Astrocyte (in vitro differentiated cells and primary cell): ENCODE data around the gene POC1B. TPM values are rescaled to one million over a fixed set of nuclear protein-coding genes. Genes with fewer than 3 reads are reported as not detected.
A peak's percentile ranks its signal among the peaks of the same experiment; 100 is the strongest.

Experiments used
- DNase-seq: peaks from one replicate; pipeline ENCODE4 v3.0.0-alpha.2; 2010; ENCODE audit warnings: low read depth
- FAIRE-seq: peaks from 2 replicates; lab custom pipeline; 2011; peaks lifted over from hg19 to GRCh38; lab: Jason Lieb, UNC
- H2AFZ ChIP-seq: 2 replicates; pipeline ENCODE4 v1.6.0; 2012; ENCODE audit warnings: low read depth, low read length, inconsistent platforms
- H3K27ac ChIP-seq: 2 replicates; pipeline ENCODE4 v1.5.1; 2011; ENCODE audit warnings: low read depth, low read length, inconsistent platforms
- H3K27me3 ChIP-seq: 2 replicates; pipeline ENCODE4 v1.6.0; 2011; ENCODE audit warnings: low read length, inconsistent platforms; ENCODE audit not compliant: insufficient read depth
- H3K36me3 ChIP-seq: 2 replicates; pipeline ENCODE4 v1.5.1; 2011; ENCODE audit warnings: low read length, inconsistent platforms; ENCODE audit not compliant: insufficient read depth
- H3K4me1 ChIP-seq: 2 replicates; pipeline ENCODE4 v1.5.1; 2011; ENCODE audit warnings: low read length, inconsistent platforms; ENCODE audit not compliant: insufficient read depth
- H3K4me2 ChIP-seq: 2 replicates; pipeline ENCODE4 v1.6.0; 2012; ENCODE audit warnings: low read length, inconsistent platforms
- H3K4me3 ChIP-seq: 2 replicates; pipeline ENCODE4 v1.5.1; 2011; ENCODE audit warnings: low read depth, mild to moderate bottlenecking, low read length, inconsistent platforms; ENCODE audit not compliant: insufficient read depth
- H3K79me2 ChIP-seq: 2 replicates; pipeline ENCODE4 v1.6.0; 2012; ENCODE audit warnings: mild to moderate bottlenecking, low read length, inconsistent platforms; ENCODE audit not compliant: insufficient read depth
- H3K9ac ChIP-seq: 2 replicates; pipeline ENCODE4 v1.6.0; 2012; ENCODE audit warnings: mild to moderate bottlenecking, low read length, inconsistent platforms
- H3K9me3 ChIP-seq: 2 replicates; pipeline ENCODE4 v1.5.1; 2012; ENCODE audit warnings: low read depth, mild to moderate bottlenecking, low read length, inconsistent platforms; ENCODE audit not compliant: insufficient read depth
- H4K20me1 ChIP-seq: 2 replicates; pipeline ENCODE4 v1.6.0; 2012; ENCODE audit warnings: low read length, inconsistent platforms; ENCODE audit not compliant: insufficient read depth
- H3K27ac Mint-ChIP-seq: one replicate; pipeline ENCODE4 v1.8.0; 2021; ENCODE audit warnings: mild to moderate bottlenecking, mixed read lengths; ENCODE audit not compliant: unreplicated experiment
- H3K27me3 Mint-ChIP-seq: one replicate; pipeline ENCODE4 v1.8.0; 2021; ENCODE audit warnings: low read depth, mixed read lengths; ENCODE audit not compliant: unreplicated experiment
- H3K36me3 Mint-ChIP-seq: one replicate; pipeline ENCODE4 v1.8.0; 2021; ENCODE audit warnings: low read depth, mixed read lengths; ENCODE audit not compliant: unreplicated experiment
- H3K4me1 Mint-ChIP-seq: one replicate; pipeline ENCODE4 v1.8.0; 2021; ENCODE audit warnings: low read depth, mixed read lengths; ENCODE audit not compliant: unreplicated experiment
- H3K4me3 Mint-ChIP-seq: one replicate; pipeline ENCODE4 v1.8.0; 2021; ENCODE audit warnings: mild to moderate bottlenecking, moderate library complexity, mixed read lengths; ENCODE audit not compliant: unreplicated experiment
- H3K9me3 Mint-ChIP-seq: one replicate; pipeline ENCODE4 v1.8.0; 2021; ENCODE audit warnings: mild to moderate bottlenecking, mixed read lengths; ENCODE audit not compliant: unreplicated experiment
- EZH2 ChIP-seq: IDR thresholded peaks from 2 replicates; pipeline ENCODE4 v1.6.1; 2012; ENCODE audit warnings: mild to moderate bottlenecking, low read length, inconsistent platforms; ENCODE audit not compliant: insufficient read depth
- total RNA-seq: library from RNA; stranded (reverse); gene quantifications from 2 replicates; pipeline ENCODE4 v1.2.1, GENCODE V29; 2021
- TF ChIP-seq, protein P1 (sequence below): IDR thresholded peaks from 2 replicates; pipeline ENCODE4 v1.5.1; 2011; ENCODE audit warnings: low read depth, mild to moderate bottlenecking, inconsistent platforms, low read length, moderate library complexity; ENCODE audit not compliant: insufficient read depth

POC1B gene
- total RNA-seq, 1 donor from 2014 or later = 10.6 TPM

DNA sequence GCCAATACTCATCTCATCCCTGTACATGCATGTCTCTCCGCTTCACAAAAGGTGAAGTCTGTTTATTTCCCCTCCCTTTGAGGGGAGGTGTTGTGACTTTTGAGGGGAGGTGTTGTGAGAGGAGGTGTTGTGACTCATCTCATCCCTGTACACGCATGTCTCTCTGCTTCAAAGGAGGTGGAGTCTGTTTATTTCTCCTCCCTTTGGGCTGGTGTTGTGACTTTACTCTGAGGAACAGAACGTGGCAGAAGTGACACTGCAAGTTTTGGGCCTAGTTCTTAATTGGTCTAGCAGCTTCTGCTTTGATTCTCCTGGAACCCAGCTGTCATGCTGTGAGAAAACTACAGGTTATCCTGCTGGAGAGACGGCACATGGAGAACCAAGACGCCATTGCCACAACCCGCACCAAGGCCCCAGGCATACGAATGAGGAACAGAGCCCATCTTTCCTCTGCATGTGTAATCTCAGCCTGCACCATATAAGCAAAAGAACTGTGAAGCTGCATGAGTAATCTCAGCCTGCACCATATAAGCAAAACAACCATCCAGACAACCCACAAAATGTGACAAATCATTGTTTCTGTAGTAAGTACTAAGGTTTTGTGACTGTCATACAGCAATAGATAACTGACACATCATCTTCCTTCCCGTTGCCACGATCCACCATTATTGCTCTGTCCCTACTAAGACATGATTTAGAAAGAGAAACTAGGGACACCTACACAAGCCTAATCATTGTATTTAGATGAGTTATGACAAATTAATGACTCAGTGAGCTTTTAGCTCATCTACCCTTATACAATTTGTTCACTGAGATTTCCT is 31.2 kb downstream of the POC1B start:
- Histone ChIP-seq H2AFZ (no peak overlapping the region), H4K20me1 (no peaks in the 10 kb centered on the region), H3K4me1 (no peaks in the 10 kb centered on the region), H3K27ac (no peak overlapping the region), H3K9ac (no peak overlapping the region), H3K36me3 (no peaks in the 10 kb centered on the region), H3K9me3 (no peaks in the 10 kb centered on the region), H3K4me3 (no peak overlapping the region), H3K79me2 (no peaks in the 10 kb centered on the region), H3K4me2 (peak overlapping the region; percentile 4), H3K27me3 (no peaks in the 10 kb centered on the region)
- Mint-ChIP-seq H3K27ac (no peak overlapping the region), H3K36me3 (peaks cover 8% of the 10 kb centered on the region), H3K4me1 (peaks cover 11% of the 10 kb centered on the region), H3K27me3 (peaks cover 2% of the 10 kb centered on the region), H3K4me3 (no peak overlapping the region), H3K9me3 (no peaks in the 10 kb centered on the region)
- peak; percentile 39 for DNase-seq
- no peak for TF ChIP-seq EZH2
- TF ChIP-seq, protein P1, sequence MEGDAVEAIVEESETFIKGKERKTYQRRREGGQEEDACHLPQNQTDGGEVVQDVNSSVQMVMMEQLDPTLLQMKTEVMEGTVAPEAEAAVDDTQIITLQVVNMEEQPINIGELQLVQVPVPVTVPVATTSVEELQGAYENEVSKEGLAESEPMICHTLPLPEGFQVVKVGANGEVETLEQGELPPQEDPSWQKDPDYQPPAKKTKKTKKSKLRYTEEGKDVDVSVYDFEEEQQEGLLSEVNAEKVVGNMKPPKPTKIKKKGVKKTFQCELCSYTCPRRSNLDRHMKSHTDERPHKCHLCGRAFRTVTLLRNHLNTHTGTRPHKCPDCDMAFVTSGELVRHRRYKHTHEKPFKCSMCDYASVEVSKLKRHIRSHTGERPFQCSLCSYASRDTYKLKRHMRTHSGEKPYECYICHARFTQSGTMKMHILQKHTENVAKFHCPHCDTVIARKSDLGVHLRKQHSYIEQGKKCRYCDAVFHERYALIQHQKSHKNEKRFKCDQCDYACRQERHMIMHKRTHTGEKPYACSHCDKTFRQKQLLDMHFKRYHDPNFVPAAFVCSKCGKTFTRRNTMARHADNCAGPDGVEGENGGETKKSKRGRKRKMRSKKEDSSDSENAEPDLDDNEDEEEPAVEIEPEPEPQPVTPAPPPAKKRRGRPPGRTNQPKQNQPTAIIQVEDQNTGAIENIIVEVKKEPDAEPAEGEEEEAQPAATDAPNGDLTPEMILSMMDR = no peak
- FAIRE-seq = no peak

DNA sequence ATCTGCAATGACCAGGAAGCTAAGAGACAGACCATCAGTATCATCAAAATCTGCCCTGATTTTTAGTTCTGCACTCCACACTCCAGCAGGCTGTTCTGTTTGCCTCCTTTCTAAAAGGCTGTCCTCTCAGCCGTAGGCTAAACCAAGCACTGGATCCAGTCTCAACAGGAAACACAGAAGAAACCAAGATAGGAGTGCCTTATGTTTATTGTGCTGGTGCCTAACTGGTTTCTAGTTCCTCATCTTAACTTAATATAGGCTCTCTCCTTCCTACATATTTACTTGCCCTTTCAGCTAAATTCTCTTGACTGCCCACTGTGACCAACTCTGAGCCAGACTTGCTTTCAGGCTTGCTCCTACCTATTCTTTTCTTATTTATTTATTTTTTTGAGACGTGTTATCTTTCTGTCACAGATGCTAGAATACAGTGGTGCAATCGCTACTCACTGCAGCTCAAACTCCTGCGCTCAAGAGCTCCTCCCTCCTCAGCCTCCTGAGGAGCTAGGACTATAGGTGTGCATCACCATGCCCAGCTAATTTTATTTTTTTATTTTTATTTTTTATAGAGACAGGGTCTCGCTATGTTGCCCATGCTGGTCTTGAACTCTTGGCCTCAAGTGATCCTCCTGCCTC is 32.1 kb downstream of the POC1B start:
- peaks cover 11% of the 10 kb centered on the region for H3K4me1 Mint-ChIP-seq
- H3K36me3 ChIP-seq = no peaks in the 10 kb centered on the region
- no peak for DNase-seq
- H3K4me2 ChIP-seq = no peak overlapping the region
- no peaks in the 10 kb centered on the region for H3K9me3 ChIP-seq
- no peak overlapping the region for H3K27ac ChIP-seq
- no peak overlapping the region for H3K27ac Mint-ChIP-seq
- no peaks in the 10 kb centered on the region for H3K4me1 ChIP-seq
- no peak overlapping the region for H3K4me3 Mint-ChIP-seq
- H3K4me3 ChIP-seq = no peak overlapping the region
- H3K79me2 ChIP-seq = no peaks in the 10 kb centered on the region
- TF ChIP-seq EZH2 = no peak
- TF ChIP-seq, protein P1 = no peak
- H3K9me3 Mint-ChIP-seq = no peaks in the 10 kb centered on the region
- no peaks in the 10 kb centered on the region for H3K27me3 Mint-ChIP-seq
- FAIRE-seq = no peak
- H3K36me3 Mint-ChIP-seq = peaks cover 6% of the 10 kb centered on the region
- H4K20me1 ChIP-seq = no peaks in the 10 kb centered on the region
- no peak overlapping the region for H3K9ac ChIP-seq
- H3K27me3 ChIP-seq = no peaks in the 10 kb centered on the region
- no peak overlapping the region for H2AFZ ChIP-seq

GRCh38 chr12:89492883-89493282 is 33.0 kb downstream of the POC1B start:
- Histone ChIP-seq H3K9me3 (no peaks in the 10 kb centered on the region), H3K4me1 (no peaks in the 10 kb centered on the region), H3K79me2 (no peaks in the 10 kb centered on the region), H3K4me3 (no peak overlapping the region), H3K36me3 (no peaks in the 10 kb centered on the region), H2AFZ (no peak overlapping the region), H3K27ac (no peak overlapping the region), H3K9ac (no peak overlapping the region), H4K20me1 (no peaks in the 10 kb centered on the region), H3K4me2 (no peak overlapping the region), H3K27me3 (no peaks in the 10 kb centered on the region)
- no peak for DNase-seq
- Mint-ChIP-seq H3K36me3 (peaks cover 6% of the 10 kb centered on the region), H3K27ac (no peak overlapping the region), H3K4me1 (peaks cover 11% of the 10 kb centered on the region), H3K9me3 (no peaks in the 10 kb centered on the region), H3K4me3 (no peak overlapping the region), H3K27me3 (no peaks in the 10 kb centered on the region)
- TF ChIP-seq, protein P1 = no peak
- no peak for TF ChIP-seq EZH2
- no peak for FAIRE-seq
